GM12878 (cell line): ENCODE measurements around the gene MTO1. TPM values are rescaled to one million over a fixed set of nuclear protein-coding genes. Genes with fewer than 3 reads are reported as not detected.

Experiments
- ATAC-seq: fragments of 200-7000 bp; cut with Tn5 transposase; 3 replicates; pipeline ENCODE4 v1.9.1; 2020; ENCODE audit warnings: mild to moderate bottlenecking, moderate library complexity
- Bru-seq: library from RNA; stranded (reverse); fragments of 400-500 nt; gene quantifications from one replicate; lab custom pipeline; 2021; lab: Mats Ljungman, UMichigan
- BruChase-seq, 2 experiments: library from RNA; stranded (reverse); fragments of 400-500 nt; gene quantifications; one replicate each; lab custom pipeline; 2021; lab: Mats Ljungman, UMichigan
- BruUV-seq: library from RNA; stranded (reverse); fragments of 400-500 nt; replicated peaks from 2 replicates; lab custom pipeline; 2021; lab: Mats Ljungman, UMichigan
- CTCF ChIA-PET: fragments of 300-600 bp; sonication (Branson Sonifier 250); formaldehyde crosslinking; extraction: SDS; loops from one replicate; lab custom pipeline; 2021; ENCODE audit warnings: inconsistent platforms; lab: Yijun Ruan, JAX
- POLR2A ChIA-PET: fragments of 350-600 bp; formaldehyde crosslinking; extraction: SDS; loops from one replicate; lab custom pipeline; 2021; ENCODE audit warnings: inconsistent platforms; lab: Charles Lee
- RAD21 ChIA-PET: fragments of 300-600 bp; sonication (Branson Sonifier 250); formaldehyde crosslinking; loops from one replicate; lab custom pipeline; 2023; ENCODE audit warnings: antibody characterized with exemption; ENCODE audit not compliant: unreplicated experiment; lab: Charles Lee
- SMC1A ChIA-PET: fragments of 300-600 bp; sonication (Branson Sonifier 250); formaldehyde crosslinking; loops from one replicate; lab custom pipeline; 2023; ENCODE audit not compliant: unreplicated experiment, uncharacterized antibody; lab: Charles Lee
- DNase-seq: peaks from one replicate; pipeline ENCODE4 v3.0.0-alpha.2; 2011; ENCODE audit warnings: low read depth, low spot score
- FAIRE-seq: peaks from 3 replicates; lab custom pipeline; 2011; peaks lifted over from hg19 to GRCh38; lab: Jason Lieb, UNC
- H2AFZ ChIP-seq: 2 replicates; pipeline ENCODE4 v1.6.0; 2011; ENCODE audit warnings: low read depth, low read length, control low read depth; ENCODE audit not compliant: control insufficient read depth
- H3K27ac ChIP-seq: 2 replicates; pipeline ENCODE4 v1.5.1; 2011; ENCODE audit warnings: control low read depth; ENCODE audit not compliant: control insufficient read depth, insufficient read depth
- H3K27me3 ChIP-seq, 2 experiments: replicated peaks in 1 of 2; 2 replicates each; pipeline versions ENCODE4 v1.6.0 to v1.6.1; 2011; ENCODE audit warnings: low read length in 1 of 2; ENCODE audit not compliant: control insufficient read depth in 2 of 2, insufficient read depth in 2 of 2
- H3K36me3 ChIP-seq, 2 experiments: 2 replicates each; pipeline ENCODE4 v1.5.1; 2011; ENCODE audit warnings: low read length in 1 of 2; ENCODE audit not compliant: control insufficient read depth in 2 of 2, insufficient read depth in 2 of 2
- H3K4me1 ChIP-seq: 2 replicates; pipeline ENCODE4 v1.6.1; 2011; ENCODE audit warnings: mild to moderate bottlenecking, low read length, moderate library complexity, mixed read lengths; ENCODE audit not compliant: control insufficient read depth, insufficient read depth
- H3K4me2 ChIP-seq: 2 replicates; pipeline ENCODE4 v1.6.0; 2011; ENCODE audit warnings: control low read depth; ENCODE audit not compliant: control insufficient read depth, insufficient read depth
- H3K4me3 ChIP-seq: fragments of 200-600 bp; sonication (generic); 2 replicates; pipeline ENCODE4 v1.5.1; 2016
- H3K79me2 ChIP-seq: 2 replicates; pipeline ENCODE4 v1.6.0; 2011; ENCODE audit warnings: low read length; ENCODE audit not compliant: control insufficient read depth, insufficient read depth
- H3K9ac ChIP-seq: 2 replicates; pipeline ENCODE4 v1.8.0; 2011; ENCODE audit warnings: low read length, control low read depth, mixed read lengths; ENCODE audit not compliant: control insufficient read depth, insufficient read depth
- H3K9me3 ChIP-seq: replicated peaks from 3 replicates; pipeline ENCODE4 v1.5.1; 2011; ENCODE audit warnings: mild to moderate bottlenecking, low read length; ENCODE audit not compliant: control insufficient read depth, insufficient read depth
- H4K20me1 ChIP-seq: 2 replicates; pipeline ENCODE4 v1.6.0; 2011; ENCODE audit not compliant: control insufficient read depth, insufficient read depth
- CBFB ChIP-seq: IDR thresholded peaks from 2 replicates; pipeline ENCODE4 v1.6.1; 2016; ENCODE audit warnings: antibody characterized with exemption, low read depth
- CREB1 ChIP-seq: IDR thresholded peaks from 2 replicates; pipeline ENCODE4 v1.6.1; 2012; ENCODE audit warnings: low read depth, mild to moderate bottlenecking, inconsistent platforms
- MEF2A ChIP-seq: IDR thresholded peaks from 2 replicates; pipeline ENCODE4 v1.6.1; 2011; ENCODE audit warnings: low read depth, mild to moderate bottlenecking, low read length, moderate library complexity; ENCODE audit not compliant: insufficient read depth
- MXI1 ChIP-seq: fragments of 150-350 bp; IDR thresholded peaks from 2 replicates; pipeline ENCODE4 v1.6.1; 2011; ENCODE audit warnings: low read depth, mild to moderate bottlenecking, inconsistent platforms, low read length, improper control_type of control experiment
- NBN ChIP-seq: fragments of 450-650 bp; IDR thresholded peaks from 2 replicates; pipeline ENCODE4 v1.6.1; 2016
- NKRF ChIP-seq: fragments of 450-650 bp; conservative IDR thresholded peaks from 2 replicates; pipeline ENCODE4 v1.6.1; 2017; ENCODE audit warnings: mild to moderate bottlenecking, moderate library complexity
- NR2C2 ChIP-seq: IDR thresholded peaks from 2 replicates; pipeline ENCODE4 v1.6.1; 2011; ENCODE audit warnings: borderline replicate concordance, low read depth; ENCODE audit not compliant: control insufficient read depth, insufficient read length
- NR2F1 ChIP-seq: fragments of 450-650 bp; conservative IDR thresholded peaks from 2 replicates; pipeline ENCODE4 v1.6.1; 2017; ENCODE audit warnings: mild to moderate bottlenecking
- POLR2A ChIP-seq: IDR thresholded peaks from 2 replicates; pipeline ENCODE4 v1.6.1; 2011; ENCODE audit warnings: low read depth, mild to moderate bottlenecking, low read length
- POLR2AphosphoS2 ChIP-seq: IDR thresholded peaks from 2 replicates; pipeline ENCODE4 v1.6.1; 2011; ENCODE audit warnings: low read depth, mild to moderate bottlenecking, low read length, improper control_type of control experiment, moderate library complexity
- POLR2AphosphoS5 ChIP-seq: IDR thresholded peaks from 2 replicates; pipeline ENCODE4 v1.6.1; 2011; ENCODE audit warnings: mild to moderate bottlenecking, low read length, inconsistent platforms
- RB1 ChIP-seq: fragments of 450-650 bp; formaldehyde crosslinking; IDR thresholded peaks from 2 replicates; pipeline ENCODE4 v1.6.1; 2017; ENCODE audit warnings: mild to moderate bottlenecking, borderline replicate concordance
- SRF ChIP-seq, 2 experiments: IDR thresholded peaks; 2 replicates each; pipeline ENCODE4 v1.6.1; 2011; ENCODE audit warnings: low read depth in 2 of 2, low read length in 2 of 2, mild to moderate bottlenecking in 1 of 2, moderate library complexity in 1 of 2
- TAF1 ChIP-seq: IDR thresholded peaks from 2 replicates; pipeline ENCODE4 v1.6.1; 2011; ENCODE audit warnings: mild to moderate bottlenecking, low read depth, low read length, borderline replicate concordance
- TARDBP ChIP-seq: IDR thresholded peaks from 2 replicates; pipeline ENCODE4 v1.6.1; 2016; ENCODE audit warnings: borderline replicate concordance
- ZNF384 ChIP-seq: IDR thresholded peaks from 2 replicates; pipeline ENCODE4 v1.6.1; 2012; ENCODE audit warnings: low read depth, mild to moderate bottlenecking, low read length, improper control_type of control experiment, borderline replicate concordance
- ZNF622 ChIP-seq: fragments of 450-650 bp; IDR thresholded peaks from 2 replicates; pipeline ENCODE4 v1.6.1; 2017; ENCODE audit warnings: mild to moderate bottlenecking, inconsistent platforms
- ZZZ3 ChIP-seq: IDR thresholded peaks from 2 replicates; pipeline ENCODE4 v1.6.1; 2011; ENCODE audit warnings: low read depth; ENCODE audit not compliant: control insufficient read depth, insufficient read length
- WGBS: methylation state at CpG from one replicate; pipeline ENCODE4 v1.1.6; 2016; ENCODE audit warnings: low lambda C conversion rate; ENCODE audit not compliant: insufficient replicate concordance, insufficient coverage; ENCODE audit errors: missing lambda C conversion rate; 5-methylcytosine and 5-hydroxymethylcytosine counted together
- in situ Hi-C: fragments of 300-500 bp; cut with MboI; formaldehyde crosslinking; loops from 9 replicates; pipeline ENCODE4 v1.14.3; 2018; ENCODE audit warnings: mixed read lengths
- intact Hi-C: fragments of 100-400 bp; cut with micrococcal nuclease; formaldehyde crosslinking; loops from one replicate; pipeline ENCODE4 v1.14.2; 2022; ENCODE audit not compliant: unreplicated experiment
- long read RNA-seq, 2 experiments: library from polyadenylated mRNA; unstranded; transcript quantifications; one replicate each; pipeline ENCODE4 v2.0.0, GENCODE V29; 2019 to 2020
- polyA minus RNA-seq, 3 experiments: library from RNA; depleted of rRNA, polyadenylated mRNA; stranded (reverse); fragments of >200 nt; gene quantifications; 2 replicates each; pipeline ENCODE4 v1.2.3, GENCODE V29; 2011
- polyA plus RNA-seq, 11 experiments: library from polyadenylated mRNA; depleted of rRNA in 4 of 11; unstranded in 6 of 11; stranded (reverse) in 5 of 11; fragments of >200 nt; fragmentation: Nextera tagmentation in 4 of 11; fragmentation: Illumina TruSeq in 1 of 11; extraction: Ambion mirVana in 4 of 11; extraction: Trizol in 1 of 11; gene quantifications; 1 replicate in 1 of 11; 2 replicates in 10 of 11; pipeline versions ENCODE4 v1.2.1 to v1.2.3, GENCODE V29; 2011 to 2016; ENCODE audit warnings: inconsistent platforms in 2 of 11, missing spikeins in 2 of 11, low read depth in 1 of 11
- total RNA-seq, 4 experiments: library from RNA; depleted of rRNA in 3 of 4; stranded (reverse); fragments of >200 nt in 3 of 4; fragmentation: Illumina TruSeq in 1 of 4; extraction: Trizol in 1 of 4; gene quantifications; 2 replicates each; pipeline versions ENCODE4 v1.2.1 to v1.2.3, GENCODE V29; 2013 to 2021

MTO1 gene
- total RNA-seq (2013; cell fraction: nucleolus; rRNA removed) = 80.2 and 92.1 TPM in 2 replicates
- total RNA-seq (2014; rRNA removed) (40.4 and 41.8 TPM in 2 replicates), total RNA-seq (2014; rRNA removed; fragmentation: Illumina TruSeq; extraction: Trizol) (35.2 and 40.8 TPM in 2 replicates), total RNA-seq (2021) (30.2 and 30.7 TPM in 2 replicates), polyA plus RNA-seq (2011; rRNA removed) (35.5 and 42.0 TPM in 2 replicates), polyA plus RNA-seq (2014; fragmentation: Illumina TruSeq; extraction: Trizol) (29.4 and 38.0 TPM in 2 replicates), polyA plus RNA-seq (2014; fragmentation: Nextera tagmentation; extraction: Ambion mirVana) (10 to 100 TPM; 24.8 to 28.0 TPM), polyA plus RNA-seq (2014; rRNA removed) (25.5 and 26.4 TPM in 2 replicates), polyA plus RNA-seq (2016; fragmentation: Nextera tagmentation; extraction: Ambion mirVana) (10 to 100 TPM; 45.1 to 53.6 TPM), polyA minus RNA-seq (2011; rRNA and poly(A)+ RNA removed) (49.0 and 62.7 TPM in 2 replicates), Bru-seq, nascent RNA (percentile 71 among the genes with signal in this experiment), BruChase-seq, experiment 1, labeled RNA remaining after a 6-hour chase (percentile 65 among the genes with signal in this experiment), BruChase-seq, experiment 2, labeled RNA remaining after a 2-hour chase (percentile 68 among the genes with signal in this experiment)
- polyA plus RNA-seq (2011; ENCODE audit: low read depth) = 11.0 TPM
- polyA plus RNA-seq (2011; cell fraction: cytosol; rRNA removed) = 37.7 and 61.3 TPM in 2 replicates
- polyA plus RNA-seq (2011; cell fraction: nucleus; rRNA removed) = 59.3 and 94.5 TPM in 2 replicates
- polyA plus RNA-seq (2012) = 15.1 and 19.1 TPM in 2 replicates
- 22.2 and 25.3 TPM in 2 replicates for polyA minus RNA-seq (2011; cell fraction: cytosol; rRNA and poly(A)+ RNA removed)
- 43.8 and 57.9 TPM in 2 replicates for polyA minus RNA-seq (2011; cell fraction: nucleus; rRNA and poly(A)+ RNA removed)
- long read RNA-seq, experiment 1, full-length matches to known transcripts = 27 of 47 reads
- long read RNA-seq, experiment 1, partial matches to known transcripts = 2 of 47 reads
- long read RNA-seq, experiment 1, other reads (novel, unspliced or antisense) = 18 of 47 reads
- long read RNA-seq, experiment 2, full-length matches to known transcripts = 277 of 408 reads
- long read RNA-seq, experiment 2, partial matches to known transcripts = 26 of 408 reads
- long read RNA-seq, experiment 2, other reads (novel, unspliced or antisense) = 105 of 408 reads

- Histone ChIP-seq H3K79me2 (peaks cover 22% of the 10 kb centered on the region), H3K27me3 (no peaks in the 10 kb centered on the region), H3K4me2 (peak within 1 kb of the TSS; percentile 68), H3K36me3 (peaks cover 0 to 5% of the 10 kb centered on the region in 2 experiments; a peak in 1 of 4 replicates), H3K4me3 (peak within 1 kb of the TSS; percentile 92), H3K9me3 (no peaks in the 10 kb centered on the region), H2AFZ (peak within 1 kb of the TSS; percentile 94), H3K9ac (peak within 1 kb of the TSS; percentile 76), H3K4me1 (peaks cover 10% of the 10 kb centered on the region), H3K27ac (peak within 1 kb of the TSS; percentile 87), H4K20me1 (no peaks in the 10 kb centered on the region)
- POLR2A ChIA-PET = interaction anchor here (0.8 to 3.6 kb wide), 13 partner anchors 10 to 1782 kb away, joined by 3 to 42 read pairs (median 5); partner anchors contain the start of genes CGAS, COX7A2, EEF1A1 and SLC17A5
- WGBS = under 1% methylated on average over 55 of the region's 55 CpGs
- no peak for DNase-seq
- CTCF ChIA-PET = interaction anchor here (0.7 to 4.0 kb wide), 17 partner anchors 10 to 191 kb away, joined by 3 to 31 read pairs (median 4); partner anchors contain the start of gene CGAS
- FAIRE-seq = peak; percentile 95
- BruUV-seq = TSS peak; percentile 94
- RAD21 ChIA-PET = interaction anchor here (0.7 to 2.3 kb wide), 14 partner anchors 10 to 191 kb away, joined by 3 to 44 read pairs (median 6); partner anchors contain the start of genes CGAS and SLC17A5
- peak; percentile 96 for ATAC-seq
- intact Hi-C loops (no loop called here), in situ Hi-C loops (no loop called here)
- SMC1A ChIA-PET = interaction anchor here (0.6 to 4.1 kb wide), 20 partner anchors 10 to 836 kb away, joined by 3 to 54 read pairs (median 4); partner anchors contain the start of genes CGAS and EEF1A1
- TF ChIP-seq TARDBP = 0 out of 2 replicates have a peak, but pooled peaks have one; percentile 40
- no peak for TF ChIP-seq NR2F1
- TF ChIP-seq CBFB = peak; percentile 26; the same call in 1 of the 2 replicates
- no peak; the same call in 1 of the 2 replicates for TF ChIP-seq MXI1
- TF ChIP-seq RB1 = peak; percentile 42; the same call in 1 of the 2 replicates
- no peak for TF ChIP-seq ZNF384
- TF ChIP-seq NBN = peak; percentile 65; the same call in 1 of the 2 replicates
- TF ChIP-seq TAF1 = peak; percentile 91
- peak; percentile 83 for TF ChIP-seq NKRF
- no peak for TF ChIP-seq NR2C2
- no peak for TF ChIP-seq SRF (IDR thresholded peaks at IDR 0.05; ENCODE audit: low read depth in 2 of 2, low read length in 2 of 2)
- TF ChIP-seq ZNF622 = no peak
- TF ChIP-seq POLR2AphosphoS2 = 0 out of 2 replicates have a peak, but pooled peaks have one; percentile 49
- peak; percentile 93 for TF ChIP-seq POLR2AphosphoS5
- TF ChIP-seq CREB1 = peak; percentile 79
- TF ChIP-seq POLR2A = peak; percentile 89
- TF ChIP-seq ZZZ3 = no peak
- TF ChIP-seq MEF2A = 0 out of 2 replicates have a peak, but pooled peaks have one; percentile 18
Measured at GRCh38 chr6:73461537-73462350, at the start of gene MTO1. TSS of gene MTO1 (plus strand) at chr6:73461737. CDS start at chr6:73461855, 118 bp downstream.
